Measurements from ENCODE around the gene VWA8.

The VWA8 gene

GRCh38 chr13:41919741-41920487 is 41.0 kb downstream of the VWA8 start:
- TF ChIP-seq GATA2 (IDR thresholded peaks at IDR 0.05; ENCODE audit: low read depth, low read length) (no peak), GATA3 (IDR thresholded peaks at IDR 0.05; ENCODE audit: low read depth, low read length) (no peak)

DNA sequence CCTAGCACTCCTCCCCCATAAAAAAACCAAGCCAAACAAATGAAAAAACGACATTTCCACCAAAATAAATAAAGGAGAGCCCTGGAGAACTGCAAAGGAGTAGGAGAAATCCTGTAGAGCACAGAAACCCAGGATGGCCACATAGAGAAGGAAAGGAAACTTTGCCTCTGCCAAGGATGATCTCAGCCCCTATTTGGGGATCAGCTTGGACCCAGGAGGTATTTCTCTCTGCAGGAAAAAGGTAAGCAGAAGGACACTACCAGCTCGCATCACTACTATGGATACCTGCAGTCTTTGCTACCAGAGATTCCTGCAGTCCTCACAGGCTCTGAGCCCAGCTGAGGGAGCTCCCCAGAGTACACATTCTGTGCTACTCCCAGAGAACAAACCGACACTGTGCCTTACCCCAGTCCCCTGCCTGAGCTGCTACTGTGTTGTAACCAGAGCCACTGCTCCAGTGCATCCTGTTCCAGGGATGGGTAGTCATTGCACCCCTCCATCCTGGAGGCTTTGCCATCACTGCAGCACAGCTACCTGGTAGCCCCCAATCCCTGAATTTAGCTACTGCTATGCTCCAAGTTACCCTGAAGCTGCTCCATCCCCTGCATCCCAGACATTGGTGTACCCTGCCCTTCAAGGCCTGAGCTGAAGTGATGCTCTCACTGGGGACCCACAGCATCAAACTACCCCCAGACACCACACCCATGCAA is 41.7 kb downstream of the VWA8 start:
- TF ChIP-seq GATA3 (IDR thresholded peaks at IDR 0.05; ENCODE audit: low read depth, low read length) (no peak), GATA2 (IDR thresholded peaks at IDR 0.05; ENCODE audit: low read depth, low read length) (no peak)

- TF ChIP-seq GATA2 (IDR thresholded peaks at IDR 0.05; ENCODE audit: low read depth, low read length) (no peak), GATA3 (IDR thresholded peaks at IDR 0.05; ENCODE audit: low read depth, low read length) (no peak)
Observed at GRCh38 chr13:41917641-41918040, 43.3 kb downstream of the VWA8 start.

- no peak for TF ChIP-seq GATA2 (IDR thresholded peaks at IDR 0.05; ENCODE audit: low read depth, low read length)
- no peak for TF ChIP-seq GATA3 (IDR thresholded peaks at IDR 0.05; ENCODE audit: low read depth, low read length)
Observed at GRCh38 chr13:41916173-41916954, 44.5 kb downstream of the VWA8 start.

DNA sequence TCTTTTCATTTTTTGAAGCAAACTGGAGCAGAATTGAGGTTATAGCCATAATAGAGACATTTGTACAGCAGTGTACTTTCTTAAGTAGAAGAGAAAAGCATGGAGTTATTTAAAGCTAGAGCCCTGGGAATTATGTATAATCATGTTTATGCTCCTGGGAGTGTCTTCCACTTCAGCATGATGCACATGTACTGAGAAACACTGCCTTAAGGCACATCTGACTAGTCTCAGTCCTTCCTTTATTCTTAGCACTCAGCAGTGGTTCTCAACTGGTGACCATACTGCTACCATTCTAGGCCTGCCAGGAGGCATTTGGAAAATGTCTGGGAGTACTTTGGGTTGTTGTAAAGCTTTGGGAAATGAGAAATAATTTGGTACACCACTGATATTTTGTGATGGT is 45.8 kb downstream of the VWA8 start:
- TF ChIP-seq GATA2 (IDR thresholded peaks at IDR 0.05; ENCODE audit: low read depth, low read length) (no peak), GATA3 (IDR thresholded peaks at IDR 0.05; ENCODE audit: low read depth, low read length) (no peak)

DNA sequence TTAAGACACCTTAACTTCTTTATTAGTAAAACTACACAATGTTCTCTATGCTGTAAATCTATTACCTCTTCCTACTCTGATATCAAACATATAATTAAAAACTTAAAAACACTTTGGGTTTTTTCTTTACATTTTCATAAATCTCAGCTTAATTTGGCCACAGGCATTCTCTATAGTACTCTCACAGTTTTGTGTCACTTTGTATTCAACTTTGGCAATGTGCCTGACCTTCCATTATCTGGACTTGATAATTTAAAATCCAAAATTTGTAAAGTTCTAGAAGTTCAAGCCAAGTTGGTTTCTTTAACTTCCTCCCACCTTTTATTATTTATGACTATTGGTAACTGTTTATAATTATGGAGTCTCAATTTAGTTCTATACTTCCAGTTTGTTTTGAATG is 46.4 kb downstream of the VWA8 start:
- no peak for TF ChIP-seq GATA3 (IDR thresholded peaks at IDR 0.05; ENCODE audit: low read depth, low read length)
- no peak for TF ChIP-seq GATA2 (IDR thresholded peaks at IDR 0.05; ENCODE audit: low read depth, low read length)

GRCh38 chr13:41909506-41909905 is 51.4 kb downstream of the VWA8 start:
- no peak for TF ChIP-seq GATA3 (IDR thresholded peaks at IDR 0.05; ENCODE audit: low read depth, low read length)
- no peak for TF ChIP-seq GATA2 (IDR thresholded peaks at IDR 0.05; ENCODE audit: low read depth, low read length)

DNA sequence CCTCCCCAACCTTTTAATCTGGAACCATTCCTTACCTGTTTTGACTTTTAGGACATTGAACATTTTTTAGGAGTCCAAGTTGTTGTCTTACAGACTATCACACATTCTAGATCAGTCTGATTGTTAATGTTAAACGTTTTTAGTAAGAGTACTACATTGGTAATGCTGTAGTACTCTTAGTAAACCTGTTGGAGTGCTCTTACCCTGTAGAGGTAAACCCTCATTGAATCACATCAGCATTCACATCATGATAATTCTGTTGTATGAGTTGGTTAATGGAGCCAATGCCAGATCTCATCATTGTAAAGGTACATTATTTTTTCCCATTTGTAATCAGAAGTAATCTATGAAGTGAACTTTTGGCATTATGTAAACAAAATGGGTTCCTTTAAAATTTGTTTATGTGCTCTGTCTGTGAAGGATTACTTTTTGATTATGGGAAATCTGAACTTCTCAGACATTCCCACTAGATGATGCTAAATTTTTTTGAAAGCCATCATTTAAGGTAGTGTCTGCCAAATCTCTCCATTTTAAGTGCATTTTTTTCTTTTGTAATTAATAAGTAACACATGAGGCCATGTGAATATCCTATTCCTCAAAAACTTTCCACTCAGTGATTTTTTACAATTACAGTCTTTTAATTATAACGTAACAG is 55.2 kb downstream of the VWA8 start:
- TF ChIP-seq GATA2 (IDR thresholded peaks at IDR 0.05; ENCODE audit: low read depth, low read length) = no peak
- no peak for TF ChIP-seq GATA3 (IDR thresholded peaks at IDR 0.05; ENCODE audit: low read depth, low read length)

- TF ChIP-seq GATA2 (IDR thresholded peaks at IDR 0.05; ENCODE audit: low read depth, low read length) = no peak
- no peak for TF ChIP-seq GATA3 (IDR thresholded peaks at IDR 0.05; ENCODE audit: low read depth, low read length)
Observed at GRCh38 chr13:41900918-41901317, 60.0 kb downstream of the VWA8 start.

DNA sequence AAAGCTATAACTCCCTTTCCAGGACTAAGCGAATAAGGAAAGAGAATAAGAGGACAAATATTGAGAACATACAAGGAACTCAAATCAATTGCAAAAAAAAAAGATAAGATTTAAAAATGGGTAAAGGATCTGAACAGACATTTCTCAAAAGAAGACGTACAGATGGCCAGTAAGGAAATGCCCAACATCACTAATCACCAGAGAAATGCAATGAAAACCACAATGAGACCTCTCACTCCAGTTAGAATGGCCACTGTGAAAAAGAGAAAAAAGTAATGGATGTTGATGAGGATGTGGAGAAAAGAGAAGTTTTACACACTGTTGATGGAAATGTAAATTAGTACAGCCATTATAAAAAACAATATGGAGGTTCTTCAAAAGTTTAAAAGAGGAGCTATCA is 63.8 kb downstream of the VWA8 start:
- TF ChIP-seq GATA3 (IDR thresholded peaks at IDR 0.05; ENCODE audit: low read depth, low read length) (no peak), GATA2 (IDR thresholded peaks at IDR 0.05; ENCODE audit: low read depth, low read length) (no peak)

DNA sequence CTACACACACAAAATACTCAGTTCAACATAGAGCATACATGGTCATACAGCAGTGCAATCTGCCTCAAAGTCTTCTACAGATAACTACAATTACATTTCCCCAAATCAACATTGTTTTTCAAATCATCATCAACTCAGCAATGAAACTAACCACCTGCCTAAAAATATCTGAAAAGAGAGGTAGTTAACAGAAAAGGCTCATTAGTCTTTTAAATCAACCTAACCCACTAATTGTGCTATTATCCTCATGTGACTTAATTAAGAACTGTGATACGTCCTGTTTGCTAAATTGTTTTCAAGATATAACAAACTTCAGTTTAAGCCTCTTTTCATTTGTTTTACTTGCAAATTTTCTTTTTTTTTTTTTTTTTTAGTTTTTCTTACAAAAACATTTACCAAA is 65.4 kb downstream of the VWA8 start:
- no peak for TF ChIP-seq GATA2 (IDR thresholded peaks at IDR 0.05; ENCODE audit: low read depth, low read length)
- TF ChIP-seq GATA3 (IDR thresholded peaks at IDR 0.05; ENCODE audit: low read depth, low read length) = no peak

- TF ChIP-seq GATA2 (IDR thresholded peaks at IDR 0.05; ENCODE audit: low read depth, low read length) (no peak), GATA3 (IDR thresholded peaks at IDR 0.05; ENCODE audit: low read depth, low read length) (no peak)
Observed at GRCh38 chr13:41891119-41891518, 69.8 kb downstream of the VWA8 start.

DNA sequence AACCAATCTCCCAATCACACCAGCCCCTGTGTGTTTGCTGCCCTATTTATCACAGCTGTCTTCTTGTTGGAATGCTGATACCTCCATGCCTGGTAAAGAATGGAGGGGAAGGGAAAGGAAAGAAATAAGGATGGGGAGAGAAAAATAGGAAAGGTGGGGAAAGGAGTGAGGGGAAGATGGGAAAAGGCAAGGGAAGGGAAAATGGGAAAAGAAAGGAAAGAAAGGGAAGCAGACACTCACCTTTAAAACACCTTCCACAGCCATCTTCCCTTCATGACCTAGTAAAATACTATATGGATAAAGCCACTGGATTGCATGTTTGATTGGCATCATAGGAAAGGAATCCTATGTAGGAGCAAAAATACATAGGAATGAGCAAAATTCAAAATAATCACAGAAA is 77.8 kb downstream of the VWA8 start:
- no peak for TF ChIP-seq GATA2 (IDR thresholded peaks at IDR 0.05; ENCODE audit: low read depth, low read length)

- TF ChIP-seq GATA2 (IDR thresholded peaks at IDR 0.05; ENCODE audit: low read depth, low read length) (no peak), GATA3 (IDR thresholded peaks at IDR 0.05; ENCODE audit: low read depth, low read length) (no peak)
Observed at GRCh38 chr13:41880966-41881365, 79.9 kb downstream of the VWA8 start.
